CD8-positive, alpha-beta memory T cell (primary cell): ENCODE data around the gene MAPKAPK2. TPM values are rescaled to one million over a fixed set of nuclear protein-coding genes. Genes with fewer than 3 reads are reported as not detected.

Experiments
- CTCF ChIA-PET: fragments of 350-600 bp; sonication (Branson Sonifier 250); formaldehyde crosslinking; loops from one replicate; lab custom pipeline; 2021; ENCODE audit warnings: antibody characterized with exemption; lab: Charles Lee
- POLR2A ChIA-PET: fragments of 350-600 bp; sonication (Branson Sonifier 250); formaldehyde crosslinking; loops from one replicate; lab custom pipeline; 2021; ENCODE audit warnings: antibody characterized with exemption; lab: Charles Lee
- DNase-seq, 5 donors: peaks; one replicate each; pipeline versions ENCODE4 v3.0.0 to v3.0.0-alpha.2; 2020 to 2022; ENCODE audit warnings: mixed read lengths in 1 of 5
- H3K27ac ChIP-seq: one replicate; pipeline ENCODE4 v1.7.0; 2013; ENCODE audit warnings: low read depth, mild to moderate bottlenecking, low read length, moderate library complexity
- H3K27me3 ChIP-seq: 2 replicates; pipeline ENCODE4 v1.7.0; 2013; ENCODE audit warnings: low read length, mild to moderate bottlenecking; ENCODE audit not compliant: insufficient read depth, poor library complexity, severe bottlenecking
- H3K36me3 ChIP-seq: 2 replicates; pipeline ENCODE4 v1.7.0; 2013; ENCODE audit warnings: mild to moderate bottlenecking, low read length, moderate library complexity; ENCODE audit not compliant: insufficient read depth
- H3K4me1 ChIP-seq: 2 replicates; pipeline ENCODE4 v1.7.0; 2013; ENCODE audit warnings: mild to moderate bottlenecking, low read length, moderate library complexity; ENCODE audit not compliant: insufficient read depth
- H3K4me3 ChIP-seq: 2 replicates; pipeline ENCODE4 v1.7.0; 2013; ENCODE audit warnings: mild to moderate bottlenecking, low read length
- H3K9me3 ChIP-seq: 2 replicates; pipeline ENCODE4 v1.7.0; 2013; ENCODE audit warnings: mild to moderate bottlenecking, low read length
- H3K27ac Mint-ChIP-seq, 8 donors: one replicate each; pipeline ENCODE4 v1.8.0; 2020 to 2021; ENCODE audit warnings: mixed read lengths in 8 of 8, mild to moderate bottlenecking in 6 of 8, inconsistent platforms in 3 of 8, moderate library complexity in 3 of 8
- H3K27me3 Mint-ChIP-seq, 2 donors: one replicate each; pipeline ENCODE4 v1.8.0; 2020 to 2021; ENCODE audit warnings: mixed read lengths in 2 of 2, mild to moderate bottlenecking in 1 of 2, moderate library complexity in 1 of 2
- H3K36me3 Mint-ChIP-seq, 3 donors: one replicate each; pipeline ENCODE4 v1.8.0; 2020 to 2021; ENCODE audit warnings: mixed read lengths in 3 of 3, inconsistent platforms in 1 of 3, mild to moderate bottlenecking in 1 of 3
- H3K4me1 Mint-ChIP-seq, 3 donors: one replicate each; pipeline ENCODE4 v1.8.0; 2020 to 2021; ENCODE audit warnings: mixed read lengths in 3 of 3, inconsistent platforms in 1 of 3, mild to moderate bottlenecking in 1 of 3
- H3K4me3 Mint-ChIP-seq, 7 donors: one replicate each; pipeline ENCODE4 v1.8.0; 2020 to 2021; ENCODE audit warnings: mixed read lengths in 7 of 7, mild to moderate bottlenecking in 6 of 7, moderate library complexity in 4 of 7, inconsistent platforms in 2 of 7
- H3K9me3 Mint-ChIP-seq, 5 donors: one replicate each; pipeline ENCODE4 v1.8.0; 2020 to 2022; ENCODE audit warnings: mixed read lengths in 5 of 5, mild to moderate bottlenecking in 3 of 5, moderate library complexity in 2 of 5, inconsistent platforms in 1 of 5
- polyA plus RNA-seq: library from polyadenylated mRNA; unstranded; fragments of 300-500 nt; fragmentation: Illumina TruSeq; gene quantifications from one replicate; pipeline ENCODE4 v1.2.3, GENCODE V29; 2021
- total RNA-seq, 2 experiments: library from RNA; stranded (reverse); gene quantifications; one replicate each; pipeline ENCODE4 v1.2.3, GENCODE V29; 2021

MAPKAPK2 gene
- total and polyA plus RNA-seq, 3 experiments from 2014 or later, result 5.0 to 79.1 (median 78.4) TPM

- peak overlapping the region in 4 of 8 donors; percentile 30 to 79 (median 60) for H3K27ac Mint-ChIP-seq
- no peak overlapping the region for H3K4me3 Mint-ChIP-seq
- no peaks in the 10 kb centered on the region for H3K27me3 Mint-ChIP-seq
- DNase-seq, result no peak
- H3K36me3 Mint-ChIP-seq, result no peaks in the 10 kb centered on the region
- H3K4me1 ChIP-seq, result peaks cover 63% of the 10 kb centered on the region
- H3K27ac ChIP-seq, result no peak overlapping the region
- H3K9me3 Mint-ChIP-seq, result no peaks in the 10 kb centered on the region
- POLR2A ChIA-PET, result interaction anchor here (0.5 kb wide), 1 partner anchor 76 kb away, joined by 3 read pairs; no protein-coding TSS in a partner anchor
- no peaks in the 10 kb centered on the region for H3K9me3 ChIP-seq
- no peaks in the 10 kb centered on the region for H3K27me3 ChIP-seq
- CTCF ChIA-PET, result interaction anchor here (1.3 to 2.1 kb wide), 5 partner anchors 15 to 66 kb away, joined by 3 to 7 read pairs (median 4); no protein-coding TSS in a partner anchor
- H3K4me3 ChIP-seq, result no peak overlapping the region
- peaks cover 64 to 92% (median 79%) of the 10 kb centered on the region in 3 donors for H3K4me1 Mint-ChIP-seq
- no peaks in the 10 kb centered on the region for H3K36me3 ChIP-seq
Measured at GRCh38 chr1:206741142-206741701, 56.5 kb downstream of the MAPKAPK2 start.

- Histone ChIP-seq H3K4me1 (peaks cover 47% of the 10 kb centered on the region), H3K27me3 (no peaks in the 10 kb centered on the region), H3K4me3 (no peak overlapping the region), H3K9me3 (no peaks in the 10 kb centered on the region), H3K27ac (no peak overlapping the region), H3K36me3 (no peaks in the 10 kb centered on the region)
- H3K27me3 Mint-ChIP-seq, result no peaks in the 10 kb centered on the region
- H3K9me3 Mint-ChIP-seq, result no peaks in the 10 kb centered on the region
- H3K4me3 Mint-ChIP-seq, result peak overlapping the region in 5 of 7 donors; percentile 9 to 49 (median 15)
- peak overlapping the region in 7 of 8 donors; percentile 10 to 88 (median 55) for H3K27ac Mint-ChIP-seq
- CTCF ChIA-PET, result interaction anchor here (0.8 to 1.4 kb wide), 5 partner anchors 8 to 170 kb away, joined by 3 to 4 read pairs (median 4); no protein-coding TSS in a partner anchor
- no peak for DNase-seq
- peaks cover 48 to 82% (median 63%) of the 10 kb centered on the region in 3 donors for H3K4me1 Mint-ChIP-seq
- POLR2A ChIA-PET, result no interaction called here
- no peaks in the 10 kb centered on the region for H3K36me3 Mint-ChIP-seq
Measured at GRCh38 chr1:206742719-206743383, 58.1 kb downstream of the MAPKAPK2 start.

- Histone ChIP-seq H3K27ac (no peak overlapping the region), H3K4me1 (peaks cover 28% of the 10 kb centered on the region), H3K4me3 (no peak overlapping the region), H3K36me3 (no peaks in the 10 kb centered on the region), H3K27me3 (no peaks in the 10 kb centered on the region), H3K9me3 (no peaks in the 10 kb centered on the region)
- H3K27me3 Mint-ChIP-seq, result no peaks in the 10 kb centered on the region
- peak overlapping the region in 4 of 7 donors; percentile 2 to 57 (median 34) for H3K4me3 Mint-ChIP-seq
- peaks cover 30 to 70% (median 53%) of the 10 kb centered on the region in 3 donors for H3K4me1 Mint-ChIP-seq
- POLR2A ChIA-PET, result interaction anchor here (0.7 kb wide), 1 partner anchor 16 kb away, joined by 4 read pairs; no protein-coding TSS in a partner anchor
- peaks cover 0 to 2% (median 0%) of the 10 kb centered on the region in 3 donors for H3K36me3 Mint-ChIP-seq
- no peak for DNase-seq
- peak overlapping the region in 7 of 8 donors; percentile 18 to 85 (median 40) for H3K27ac Mint-ChIP-seq
- H3K9me3 Mint-ChIP-seq, result no peaks in the 10 kb centered on the region
- CTCF ChIA-PET, result interaction anchor here (0.8 to 2.3 kb wide), 5 partner anchors 10 to 72 kb away, joined by 3 to 13 read pairs (median 3); no protein-coding TSS in a partner anchor
Measured at GRCh38 chr1:206744683-206745082, 60.0 kb downstream of the MAPKAPK2 start.

GRCh38 chr1:206745301-206745700 lies 60.6 kb downstream of the MAPKAPK2 start:
- Histone ChIP-seq H3K27me3 (no peaks in the 10 kb centered on the region), H3K4me1 (peaks cover 22% of the 10 kb centered on the region), H3K9me3 (no peaks in the 10 kb centered on the region), H3K36me3 (no peaks in the 10 kb centered on the region), H3K27ac (no peak overlapping the region), H3K4me3 (no peak overlapping the region)
- POLR2A ChIA-PET, result interaction anchor here (0.7 kb wide), 3 partner anchors 9 to 96 kb away, joined by 3 to 4 read pairs (median 4); no protein-coding TSS in a partner anchor
- Mint-ChIP-seq H3K4me1 (peaks cover 25 to 64% (median 46%) of the 10 kb centered on the region in 3 donors), H3K4me3 (peak overlapping the region in 1 of 7 donors; percentile 2), H3K27ac (peak overlapping the region in 2 of 8 donors; percentile 29 to 78), H3K27me3 (no peaks in the 10 kb centered on the region), H3K36me3 (peaks cover 0 to 2% (median 0%) of the 10 kb centered on the region in 3 donors), H3K9me3 (no peaks in the 10 kb centered on the region)
- DNase-seq, result no peak
- CTCF ChIA-PET, result interaction anchor here (0.8 to 2.3 kb wide), 6 partner anchors 10 to 72 kb away, joined by 3 to 13 read pairs (median 4); no protein-coding TSS in a partner anchor

DNA sequence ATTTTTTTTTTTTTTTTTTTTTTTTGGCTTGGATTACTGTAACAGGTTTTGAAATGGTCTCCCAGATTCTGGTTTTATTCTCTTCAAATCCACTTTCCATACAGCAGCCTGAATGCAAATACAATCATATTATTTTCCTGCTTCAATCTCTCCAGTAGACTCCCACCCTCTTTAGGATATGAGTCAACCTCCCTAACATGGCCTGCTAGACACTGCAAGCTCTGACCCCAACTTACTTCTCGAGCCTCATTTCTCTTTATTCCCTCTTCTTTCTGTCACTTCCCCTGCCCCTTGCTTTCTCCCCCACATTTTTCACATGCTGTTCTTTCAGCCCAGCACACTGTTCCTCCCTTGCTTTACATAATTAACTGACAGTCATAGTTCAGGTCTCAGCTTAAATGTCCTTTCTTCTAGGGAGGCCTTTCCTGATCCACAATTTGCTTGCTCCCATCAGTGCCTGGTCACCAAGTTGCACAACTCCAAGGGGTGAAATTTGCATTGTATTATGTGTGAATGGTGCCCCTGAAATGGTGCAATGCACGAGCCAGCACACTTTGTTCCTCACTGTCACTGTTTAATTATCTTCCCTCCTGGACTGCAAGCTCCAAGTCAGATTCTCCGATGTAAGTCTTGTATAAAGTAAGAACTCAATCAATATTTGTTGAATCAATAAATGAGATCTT lies 63.8 kb downstream of the MAPKAPK2 start:
- Histone ChIP-seq H3K27ac (no peak overlapping the region), H3K9me3 (no peaks in the 10 kb centered on the region), H3K27me3 (no peaks in the 10 kb centered on the region), H3K4me3 (no peak overlapping the region), H3K36me3 (no peaks in the 10 kb centered on the region), H3K4me1 (peaks cover 12% of the 10 kb centered on the region)
- peaks cover 13 to 34% (median 30%) of the 10 kb centered on the region in 3 donors for H3K4me1 Mint-ChIP-seq
- ChIA-PET CTCF (interaction anchor here (0.6 to 2.5 kb wide), 6 partner anchors 9 to 55 kb away, joined by 3 to 7 read pairs (median 4); no protein-coding TSS in a partner anchor), POLR2A (no interaction called here)
- H3K27ac Mint-ChIP-seq, result peak overlapping the region in 3 of 8 donors; percentile 15 to 75 (median 48)
- H3K36me3 Mint-ChIP-seq, result peaks cover 0 to 2% (median 0%) of the 10 kb centered on the region in 3 donors
- no peak for DNase-seq
- no peaks in the 10 kb centered on the region for H3K27me3 Mint-ChIP-seq
- no peak overlapping the region for H3K4me3 Mint-ChIP-seq
- H3K9me3 Mint-ChIP-seq, result no peaks in the 10 kb centered on the region

DNA sequence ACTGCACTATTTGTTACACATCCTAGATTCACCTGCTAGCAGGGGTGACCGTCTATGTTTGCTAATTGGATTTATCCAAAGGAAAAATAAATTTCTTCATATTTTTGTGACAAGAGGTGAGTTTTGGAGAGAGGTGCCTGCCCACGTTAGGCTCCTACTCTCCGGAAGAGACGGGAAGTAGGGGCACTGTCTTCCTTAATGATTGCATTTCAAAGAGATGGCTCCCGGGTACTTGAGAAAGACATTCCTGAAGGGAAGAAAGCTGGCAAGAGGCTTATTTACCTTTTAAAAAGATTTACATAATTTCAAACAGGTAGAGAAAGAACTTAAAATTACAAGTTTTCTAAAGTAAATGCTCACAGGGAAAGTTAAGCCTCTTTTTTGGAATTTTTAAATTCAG lies 67.2 kb downstream of the MAPKAPK2 start:
- Mint-ChIP-seq H3K9me3 (no peaks in the 10 kb centered on the region), H3K4me3 (no peak overlapping the region), H3K4me1 (peaks cover 22 to 30% (median 23%) of the 10 kb centered on the region in 3 donors), H3K27ac (no peak overlapping the region), H3K36me3 (peaks cover 0 to 13% (median 2%) of the 10 kb centered on the region in 3 donors), H3K27me3 (peaks cover 0 to 5% of the 10 kb centered on the region in 2 donors)
- POLR2A ChIA-PET, result no interaction called here
- Histone ChIP-seq H3K4me1 (peaks cover 11% of the 10 kb centered on the region), H3K27ac (no peak overlapping the region), H3K36me3 (no peaks in the 10 kb centered on the region), H3K9me3 (no peaks in the 10 kb centered on the region), H3K27me3 (no peaks in the 10 kb centered on the region), H3K4me3 (no peak overlapping the region)
- no peak for DNase-seq
- CTCF ChIA-PET, result no interaction called here

- Histone ChIP-seq H3K27ac (no peak overlapping the region), H3K36me3 (no peaks in the 10 kb centered on the region), H3K4me3 (no peak overlapping the region), H3K9me3 (no peaks in the 10 kb centered on the region), H3K4me1 (peaks cover 17% of the 10 kb centered on the region), H3K27me3 (no peaks in the 10 kb centered on the region)
- no peak overlapping the region for H3K4me3 Mint-ChIP-seq
- ChIA-PET POLR2A (interaction anchor here (0.8 kb wide), 1 partner anchor 166 kb away, joined by 4 read pairs; no protein-coding TSS in a partner anchor), CTCF (interaction anchor here (1.1 kb wide), 1 partner anchor 26 kb away, joined by 4 read pairs; no protein-coding TSS in a partner anchor)
- H3K27me3 Mint-ChIP-seq, result peaks cover 0 to 5% of the 10 kb centered on the region in 2 donors
- H3K36me3 Mint-ChIP-seq, result peaks cover 0 to 13% (median 2%) of the 10 kb centered on the region in 3 donors
- peak overlapping the region in 1 of 8 donors; percentile 37 for H3K27ac Mint-ChIP-seq
- DNase-seq, result no peak
- peaks cover 22 to 30% (median 24%) of the 10 kb centered on the region in 3 donors for H3K4me1 Mint-ChIP-seq
- H3K9me3 Mint-ChIP-seq, result no peaks in the 10 kb centered on the region
Measured at GRCh38 chr1:206752481-206752880, 67.8 kb downstream of the MAPKAPK2 start.
